Hepatocyte (in vitro differentiated cells): ENCODE results near the gene SNCB.

Experiments
- CTCF ChIP-seq: fragments of 200-600 bp; sonication (generic); IDR thresholded peaks from 2 replicates; pipeline ENCODE4 v1.5.1; 2016; ENCODE audit warnings: antibody characterized with exemption, mild to moderate bottlenecking; ENCODE audit not compliant: poor library complexity
- EZH2 ChIP-seq: fragments of 200-600 bp; sonication (generic); IDR thresholded peaks from 2 replicates; pipeline ENCODE4 v1.6.1; 2016; ENCODE audit warnings: antibody characterized with exemption, mild to moderate bottlenecking, borderline replicate concordance

GRCh38 chr5:176638437-176638836, 8.1 kb upstream of the SNCB start:
- TF ChIP-seq EZH2 (no peak), CTCF (no peak)
